Astrocyte (in vitro differentiated cells and primary cell): ENCODE data around the gene TWF2. TPM values are rescaled to one million over a fixed set of nuclear protein-coding genes. Genes with fewer than 3 reads are reported as not detected.

Experiments used
- DNase-seq: peaks from one replicate; pipeline ENCODE4 v3.0.0-alpha.2; 2010; ENCODE audit warnings: low read depth
- FAIRE-seq: peaks from 2 replicates; lab custom pipeline; 2011; peaks lifted over from hg19 to GRCh38; lab: Jason Lieb, UNC
- H2AFZ ChIP-seq: 2 replicates; pipeline ENCODE4 v1.6.0; 2012; ENCODE audit warnings: low read depth, low read length, inconsistent platforms
- H3K27ac ChIP-seq: 2 replicates; pipeline ENCODE4 v1.5.1; 2011; ENCODE audit warnings: low read depth, low read length, inconsistent platforms
- H3K27me3 ChIP-seq: 2 replicates; pipeline ENCODE4 v1.6.0; 2011; ENCODE audit warnings: low read length, inconsistent platforms; ENCODE audit not compliant: insufficient read depth
- H3K36me3 ChIP-seq: 2 replicates; pipeline ENCODE4 v1.5.1; 2011; ENCODE audit warnings: low read length, inconsistent platforms; ENCODE audit not compliant: insufficient read depth
- H3K4me1 ChIP-seq: 2 replicates; pipeline ENCODE4 v1.5.1; 2011; ENCODE audit warnings: low read length, inconsistent platforms; ENCODE audit not compliant: insufficient read depth
- H3K4me2 ChIP-seq: 2 replicates; pipeline ENCODE4 v1.6.0; 2012; ENCODE audit warnings: low read length, inconsistent platforms
- H3K4me3 ChIP-seq: 2 replicates; pipeline ENCODE4 v1.5.1; 2011; ENCODE audit warnings: low read depth, mild to moderate bottlenecking, low read length, inconsistent platforms; ENCODE audit not compliant: insufficient read depth
- H3K79me2 ChIP-seq: 2 replicates; pipeline ENCODE4 v1.6.0; 2012; ENCODE audit warnings: mild to moderate bottlenecking, low read length, inconsistent platforms; ENCODE audit not compliant: insufficient read depth
- H3K9ac ChIP-seq: 2 replicates; pipeline ENCODE4 v1.6.0; 2012; ENCODE audit warnings: mild to moderate bottlenecking, low read length, inconsistent platforms
- H3K9me3 ChIP-seq: 2 replicates; pipeline ENCODE4 v1.5.1; 2012; ENCODE audit warnings: low read depth, mild to moderate bottlenecking, low read length, inconsistent platforms; ENCODE audit not compliant: insufficient read depth
- H4K20me1 ChIP-seq: 2 replicates; pipeline ENCODE4 v1.6.0; 2012; ENCODE audit warnings: low read length, inconsistent platforms; ENCODE audit not compliant: insufficient read depth
- H3K27ac Mint-ChIP-seq: one replicate; pipeline ENCODE4 v1.8.0; 2021; ENCODE audit warnings: mild to moderate bottlenecking, mixed read lengths; ENCODE audit not compliant: unreplicated experiment
- H3K27me3 Mint-ChIP-seq: one replicate; pipeline ENCODE4 v1.8.0; 2021; ENCODE audit warnings: low read depth, mixed read lengths; ENCODE audit not compliant: unreplicated experiment
- H3K36me3 Mint-ChIP-seq: one replicate; pipeline ENCODE4 v1.8.0; 2021; ENCODE audit warnings: low read depth, mixed read lengths; ENCODE audit not compliant: unreplicated experiment
- H3K4me1 Mint-ChIP-seq: one replicate; pipeline ENCODE4 v1.8.0; 2021; ENCODE audit warnings: low read depth, mixed read lengths; ENCODE audit not compliant: unreplicated experiment
- H3K4me3 Mint-ChIP-seq: one replicate; pipeline ENCODE4 v1.8.0; 2021; ENCODE audit warnings: mild to moderate bottlenecking, moderate library complexity, mixed read lengths; ENCODE audit not compliant: unreplicated experiment
- H3K9me3 Mint-ChIP-seq: one replicate; pipeline ENCODE4 v1.8.0; 2021; ENCODE audit warnings: mild to moderate bottlenecking, mixed read lengths; ENCODE audit not compliant: unreplicated experiment
- EZH2 ChIP-seq: IDR thresholded peaks from 2 replicates; pipeline ENCODE4 v1.6.1; 2012; ENCODE audit warnings: mild to moderate bottlenecking, low read length, inconsistent platforms; ENCODE audit not compliant: insufficient read depth
- total RNA-seq: library from RNA; stranded (reverse); gene quantifications from 2 replicates; pipeline ENCODE4 v1.2.1, GENCODE V29; 2021
- TF ChIP-seq, protein P1 (sequence below): IDR thresholded peaks from 2 replicates; pipeline ENCODE4 v1.5.1; 2011; ENCODE audit warnings: low read depth, mild to moderate bottlenecking, inconsistent platforms, low read length, moderate library complexity; ENCODE audit not compliant: insufficient read depth

Gene TWF2
- total RNA-seq, 1 donor from 2014 or later = 103 TPM

DNA sequence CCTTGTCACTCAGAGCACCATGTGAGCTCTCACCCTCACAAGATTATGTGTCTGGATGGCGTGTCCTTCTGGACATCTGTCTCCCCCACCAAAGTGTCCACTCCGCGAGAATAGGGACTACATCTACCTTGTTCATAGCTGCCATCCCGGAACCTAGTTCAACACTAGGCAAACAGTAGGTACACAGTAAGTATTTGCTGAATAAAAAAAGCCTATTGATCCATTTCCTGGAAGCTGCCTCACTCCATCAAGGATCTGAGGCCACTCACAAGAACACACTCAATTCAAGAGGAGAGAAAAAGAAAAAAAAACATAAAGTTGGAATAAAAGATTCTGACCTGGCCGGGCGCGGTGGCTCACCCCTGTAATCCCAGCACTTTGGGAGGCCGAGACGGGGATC is 52.2 kb downstream of the TWF2 start:
- Mint-ChIP-seq H3K4me1 (peaks cover under 1% of the 10 kb centered on the region), H3K9me3 (peaks cover 6% of the 10 kb centered on the region), H3K27ac (no peak overlapping the region), H3K4me3 (no peak overlapping the region), H3K27me3 (peaks cover 11% of the 10 kb centered on the region), H3K36me3 (no peaks in the 10 kb centered on the region)
- DNase-seq (no peak), FAIRE-seq (no peak)
- no peak overlapping the region for H3K9ac ChIP-seq
- H3K4me3 ChIP-seq = no peak overlapping the region
- no peak overlapping the region for H2AFZ ChIP-seq
- no peaks in the 10 kb centered on the region for H3K9me3 ChIP-seq
- peaks cover 9% of the 10 kb centered on the region for H3K4me1 ChIP-seq
- no peaks in the 10 kb centered on the region for H3K79me2 ChIP-seq
- H3K4me2 ChIP-seq = no peak overlapping the region
- H3K27ac ChIP-seq = no peak overlapping the region
- no peaks in the 10 kb centered on the region for H3K36me3 ChIP-seq
- TF ChIP-seq, protein P1, sequence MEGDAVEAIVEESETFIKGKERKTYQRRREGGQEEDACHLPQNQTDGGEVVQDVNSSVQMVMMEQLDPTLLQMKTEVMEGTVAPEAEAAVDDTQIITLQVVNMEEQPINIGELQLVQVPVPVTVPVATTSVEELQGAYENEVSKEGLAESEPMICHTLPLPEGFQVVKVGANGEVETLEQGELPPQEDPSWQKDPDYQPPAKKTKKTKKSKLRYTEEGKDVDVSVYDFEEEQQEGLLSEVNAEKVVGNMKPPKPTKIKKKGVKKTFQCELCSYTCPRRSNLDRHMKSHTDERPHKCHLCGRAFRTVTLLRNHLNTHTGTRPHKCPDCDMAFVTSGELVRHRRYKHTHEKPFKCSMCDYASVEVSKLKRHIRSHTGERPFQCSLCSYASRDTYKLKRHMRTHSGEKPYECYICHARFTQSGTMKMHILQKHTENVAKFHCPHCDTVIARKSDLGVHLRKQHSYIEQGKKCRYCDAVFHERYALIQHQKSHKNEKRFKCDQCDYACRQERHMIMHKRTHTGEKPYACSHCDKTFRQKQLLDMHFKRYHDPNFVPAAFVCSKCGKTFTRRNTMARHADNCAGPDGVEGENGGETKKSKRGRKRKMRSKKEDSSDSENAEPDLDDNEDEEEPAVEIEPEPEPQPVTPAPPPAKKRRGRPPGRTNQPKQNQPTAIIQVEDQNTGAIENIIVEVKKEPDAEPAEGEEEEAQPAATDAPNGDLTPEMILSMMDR = no peak
- TF ChIP-seq EZH2 = no peak
- H3K27me3 ChIP-seq = no peaks in the 10 kb centered on the region
- no peaks in the 10 kb centered on the region for H4K20me1 ChIP-seq

DNA sequence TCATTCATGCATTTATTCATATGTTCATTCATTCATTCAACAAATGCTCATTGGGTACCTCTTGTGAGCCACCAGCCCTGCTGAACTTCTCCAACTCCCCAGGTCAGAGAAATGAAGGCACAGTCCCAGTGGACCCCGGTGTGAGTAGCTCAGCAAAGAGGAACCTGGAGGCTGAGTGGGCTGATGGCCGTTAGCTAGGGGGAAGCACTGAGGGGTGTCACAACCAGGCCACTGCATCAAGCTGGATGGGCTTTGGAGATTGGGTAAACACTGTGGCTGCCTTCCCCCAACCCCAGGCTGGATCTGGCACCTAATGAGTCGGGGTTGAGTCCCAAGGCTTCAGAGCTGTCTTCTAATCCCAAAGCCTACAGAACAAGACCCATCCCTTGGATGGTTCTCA is 53.1 kb downstream of the TWF2 start:
- no peak for DNase-seq
- Histone ChIP-seq H3K27me3 (no peaks in the 10 kb centered on the region), H3K79me2 (no peaks in the 10 kb centered on the region), H3K4me1 (peaks cover 9% of the 10 kb centered on the region), H3K4me3 (no peak overlapping the region), H3K27ac (no peak overlapping the region), H3K4me2 (no peak overlapping the region), H2AFZ (no peak overlapping the region), H4K20me1 (no peaks in the 10 kb centered on the region), H3K9me3 (no peaks in the 10 kb centered on the region), H3K9ac (no peak overlapping the region), H3K36me3 (no peaks in the 10 kb centered on the region)
- TF ChIP-seq, protein P1 = no peak
- no peak for TF ChIP-seq EZH2
- no peak overlapping the region for H3K27ac Mint-ChIP-seq
- H3K4me3 Mint-ChIP-seq = no peak overlapping the region
- no peaks in the 10 kb centered on the region for H3K36me3 Mint-ChIP-seq
- no peak for FAIRE-seq
- H3K9me3 Mint-ChIP-seq = peaks cover 6% of the 10 kb centered on the region
- peaks cover 10% of the 10 kb centered on the region for H3K27me3 Mint-ChIP-seq
- H3K4me1 Mint-ChIP-seq = peaks cover 1% of the 10 kb centered on the region

DNA sequence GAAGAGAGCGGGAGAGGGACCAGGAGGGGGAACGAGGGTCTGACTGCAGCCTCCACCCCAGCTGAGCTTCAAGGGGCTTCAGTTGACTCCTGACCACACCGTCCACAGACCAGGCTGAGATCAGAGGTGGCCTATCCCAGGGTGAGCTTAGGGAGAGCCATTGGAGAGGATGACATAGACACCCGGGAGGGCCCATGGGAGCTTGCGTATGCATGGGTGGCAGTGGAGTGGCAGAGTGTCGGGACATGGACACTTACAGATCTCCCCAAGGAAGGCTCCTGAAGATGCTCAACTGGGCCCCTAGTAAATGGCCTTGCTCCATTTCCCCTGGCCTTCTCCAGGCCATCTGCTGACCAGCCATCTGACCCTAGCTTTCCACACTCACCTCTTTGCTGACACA is 53.6 kb downstream of the TWF2 start:
- Mint-ChIP-seq H3K36me3 (no peaks in the 10 kb centered on the region), H3K27me3 (peaks cover 10% of the 10 kb centered on the region), H3K4me1 (peaks cover 1% of the 10 kb centered on the region), H3K27ac (no peak overlapping the region), H3K4me3 (no peak overlapping the region), H3K9me3 (peaks cover 6% of the 10 kb centered on the region)
- Histone ChIP-seq H4K20me1 (no peaks in the 10 kb centered on the region), H3K4me1 (peaks cover 4% of the 10 kb centered on the region), H3K9ac (no peak overlapping the region), H3K36me3 (no peaks in the 10 kb centered on the region), H3K27ac (no peak overlapping the region), H3K9me3 (no peaks in the 10 kb centered on the region), H3K4me3 (no peak overlapping the region), H2AFZ (no peak overlapping the region), H3K79me2 (no peaks in the 10 kb centered on the region), H3K4me2 (no peak overlapping the region), H3K27me3 (no peaks in the 10 kb centered on the region)
- DNase-seq (no peak), FAIRE-seq (no peak)
- TF ChIP-seq, protein P1 = no peak
- TF ChIP-seq EZH2 = no peak
